ENCODE measurements around the gene MYL3.
"Not testable (repeated sequence)": the region's sequence is repeated elsewhere in the genome, so short reads cannot be mapped to it uniquely, and the experiment has no call there.

The MYL3 gene

GRCh38 chr3:46863261-46863782, at the start of gene MYL3:
Gene MYL3, minus strand, starts transcription at chr3:46863444. Its CDS starts 54 bp downstream, at chr3:46863390.
- no peak for TF ChIP-seq CTCF (conservative IDR thresholded peaks at IDR 0.05; ENCODE audit: low read depth)
- DNase-seq (ENCODE audit: low spot score), result no peak
- ChIA-PET CTCF (no interaction called here), POLR2A (ENCODE audit: low non-redundant PET) (no interaction called here)
- no peak within 1 kb of the TSS for H3K27ac ChIP-seq

DNA sequence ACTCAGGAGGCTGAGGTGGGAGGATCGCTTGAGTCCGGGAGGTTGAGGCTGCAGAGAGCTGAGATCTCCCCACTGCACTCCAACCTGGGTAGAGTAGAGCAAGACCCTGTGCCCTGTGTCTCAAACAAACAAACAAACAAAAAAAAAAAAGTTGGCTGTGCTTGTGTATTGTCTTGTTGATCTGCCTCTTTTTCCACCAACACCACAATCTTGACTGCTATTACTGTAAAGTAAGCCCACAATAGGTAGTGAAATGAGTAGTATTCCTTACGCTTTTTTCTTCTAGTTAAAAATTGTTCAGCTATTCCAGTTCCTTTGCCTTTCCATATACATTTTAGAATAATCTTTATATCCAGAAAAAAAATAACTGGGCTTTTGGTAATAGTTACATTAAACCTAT, 49.7 kb upstream of the MYL3 start:
- no peak for TF ChIP-seq CTCF (conservative IDR thresholded peaks at IDR 0.05; ENCODE audit: low read depth)
- CTCF ChIA-PET, result interaction anchor here (0.8 kb wide), 2 partner anchors 15 to 424 kb away, joined by 5 read pairs; no protein-coding TSS in a partner anchor
- no peak overlapping the region for H3K27ac ChIP-seq
- no peak for DNase-seq (ENCODE audit: low spot score)
- POLR2A ChIA-PET (ENCODE audit: low non-redundant PET), result no interaction called here

DNA sequence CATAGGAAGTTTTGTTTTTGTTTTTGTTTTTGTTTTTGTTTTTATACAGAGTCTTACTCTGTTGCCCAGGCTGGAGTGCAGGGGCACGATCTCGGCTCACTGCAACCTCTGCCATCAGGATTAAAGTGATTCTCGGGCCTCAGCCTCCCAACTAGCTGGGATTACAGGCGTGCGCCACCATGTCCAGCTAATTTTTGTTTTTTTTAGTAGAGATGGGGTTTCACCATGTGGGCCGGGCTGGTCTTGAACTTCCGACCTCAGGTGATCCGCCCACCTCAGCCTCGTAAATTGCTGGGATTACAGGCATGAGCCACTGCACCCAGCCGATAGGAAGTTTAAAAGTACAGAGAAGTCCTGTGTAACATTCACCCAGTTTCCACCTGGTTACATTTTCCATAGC, 47.7 kb upstream of the MYL3 start:
- H3K27ac ChIP-seq; POLR2A ChIA-PET (ENCODE audit: low non-redundant PET); CTCF ChIA-PET; DNase-seq (ENCODE audit: low spot score): not testable (repeated sequence)

DNA sequence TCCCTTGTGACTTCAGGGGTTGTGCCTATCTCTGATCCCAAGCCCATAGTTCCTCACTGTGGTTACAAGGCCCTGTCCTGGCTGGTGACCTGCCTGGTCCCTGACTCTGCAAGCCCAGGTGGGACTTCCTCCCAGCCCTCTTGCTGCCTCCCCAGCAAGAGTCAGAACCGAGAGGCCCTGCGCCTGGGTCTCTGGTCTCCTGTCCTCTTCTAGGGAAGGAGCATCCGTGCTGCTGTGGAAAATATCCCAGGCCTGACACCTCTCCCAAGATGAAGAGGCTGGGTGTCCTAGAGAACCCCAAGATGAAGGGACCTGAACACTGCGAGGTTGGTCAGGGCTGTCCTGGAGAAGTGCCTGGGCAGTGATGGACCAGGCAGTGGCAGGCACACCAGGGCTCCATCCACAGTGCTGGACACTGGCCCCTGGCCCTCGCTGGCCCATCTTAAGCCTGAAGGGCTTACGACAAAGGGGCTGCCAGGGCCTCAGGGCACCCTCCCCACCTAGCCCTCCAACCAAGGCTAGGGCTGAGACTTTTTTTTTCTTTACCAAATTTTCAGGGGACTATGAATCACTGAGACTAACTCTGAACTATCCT, 47.0 kb upstream of the MYL3 start:
- no peak for DNase-seq (ENCODE audit: low spot score)
- no peak for TF ChIP-seq CTCF (conservative IDR thresholded peaks at IDR 0.05; ENCODE audit: low read depth)
- H3K27ac ChIP-seq, result no peak overlapping the region
- ChIA-PET POLR2A (ENCODE audit: low non-redundant PET) (no interaction called here), CTCF (interaction anchor here (0.8 to 1.6 kb wide), 8 partner anchors 23 to 414 kb away, joined by 3 to 7 read pairs (median 4); no protein-coding TSS in a partner anchor)

GRCh38 chr3:46909535-46910161, 46.4 kb upstream of the MYL3 start:
- DNase-seq (ENCODE audit: low spot score), result peak; percentile 74
- ChIA-PET POLR2A (ENCODE audit: low non-redundant PET) (no interaction called here), CTCF (interaction anchor here (0.5 to 1.6 kb wide), 10 partner anchors 22 to 426 kb away, joined by 3 to 7 read pairs (median 4); partner anchors contain the start of gene TMIE)
- no peak overlapping the region for H3K27ac ChIP-seq
- TF ChIP-seq CTCF (conservative IDR thresholded peaks at IDR 0.05; ENCODE audit: low read depth), result peak; percentile 86

DNA sequence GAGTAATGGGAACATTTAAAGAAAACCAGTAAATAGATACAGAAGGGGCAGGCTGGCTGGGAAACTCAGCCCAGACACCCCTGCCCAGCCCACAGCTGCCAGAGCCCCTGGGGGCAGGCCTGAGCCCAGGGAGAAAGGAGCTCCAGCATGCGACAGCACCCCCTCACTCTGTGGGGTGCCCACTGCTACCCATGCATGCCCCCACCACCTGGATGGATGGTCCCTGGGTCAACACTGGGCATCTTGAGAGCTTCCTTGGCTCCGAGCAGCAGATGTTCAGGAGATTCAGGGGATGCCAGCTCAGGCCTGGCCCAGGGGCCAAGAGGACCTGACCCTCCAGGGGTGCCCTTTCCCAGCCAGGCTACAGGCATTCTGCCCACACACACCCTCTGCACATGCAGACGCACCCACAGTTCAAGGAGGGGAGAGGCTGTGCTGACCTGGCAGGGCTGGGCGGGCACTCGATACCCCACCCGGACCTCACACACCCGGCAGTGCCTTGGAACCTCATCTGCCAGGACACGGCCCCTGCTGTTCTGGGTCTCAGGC, 45.8 kb upstream of the MYL3 start:
- DNase-seq (ENCODE audit: low spot score), result no peak
- TF ChIP-seq CTCF (conservative IDR thresholded peaks at IDR 0.05; ENCODE audit: low read depth), result no peak
- H3K27ac ChIP-seq, result 0 out of 2 replicates have a peak overlapping the region, but pooled peaks have one; percentile 12
- POLR2A ChIA-PET (ENCODE audit: low non-redundant PET), result no interaction called here
- CTCF ChIA-PET, result interaction anchor here (0.5 to 1.6 kb wide), 9 partner anchors 21 to 426 kb away, joined by 3 to 7 read pairs (median 4); partner anchors contain the start of gene TMIE

All from RWPE1 (cell line).